Measurements from ENCODE around the gene GABRQ. TPM values are rescaled to one million over a fixed set of nuclear protein-coding genes. Genes with fewer than 3 reads are reported as not detected.

The GABRQ gene
- polyA plus RNA-seq, result under 1 TPM in 1 of 3 donors, not detected in 2; 0.01 TPM

GRCh38 chrX:152637649-152638442, at the start of gene GABRQ:
GABRQ (plus strand) TSS chrX:152637895; CDS start chrX:152638203, 308 bp downstream.
- H3K27ac ChIP-seq (ENCODE audit: low read depth, low read length), result no peak within 1 kb of the TSS
- 1 to 35% (median 2%) methylated on average over 31 to 64 of the region's 64 CpGs for WGBS, 3 donors

- H3K27ac ChIP-seq (ENCODE audit: low read depth, low read length), result no peak overlapping the region
These were observed 49.5 kb upstream of the GABRQ start for GRCh38 chrX:152588206-152588605.

- WGBS, 3 donors, result 32 to 47% (median 43%) methylated on average over 5 of the region's 5 CpGs
- H3K27ac ChIP-seq (ENCODE audit: low read depth, low read length), result no peak overlapping the region
These were observed 36.7 kb upstream of the GABRQ start for GRCh38 chrX:152600853-152601633.

- H3K27ac ChIP-seq (ENCODE audit: low read depth, low read length), result no peak overlapping the region
- 36 to 62% (median 39%) methylated on average over 6 of the region's 6 CpGs for whole genome bisulfite sequencing, 3 donors
These were observed 35.7 kb upstream of the GABRQ start for GRCh38 chrX:152601848-152602616.

GRCh38 chrX:152614791-152615190, 22.9 kb upstream of the GABRQ start:
- H3K27ac ChIP-seq (ENCODE audit: low read depth, low read length), result no peak overlapping the region
- WGBS, 3 donors, result 57 to 86% (median 79%) methylated on average over 1 of the region's 1 CpG

- no peak overlapping the region for H3K27ac ChIP-seq (ENCODE audit: low read depth, low read length)
- WGBS, 3 donors, result 54 to 60% (median 58%) methylated on average over 2 of the region's 2 CpGs
These were observed 17.8 kb upstream of the GABRQ start for GRCh38 chrX:152619897-152620296.

- H3K27ac ChIP-seq (ENCODE audit: low read depth, low read length), result no peak overlapping the region
- 43 to 51% (median 46%) methylated on average over 7 of the region's 7 CpGs for WGBS, 3 donors
These were observed 5.1 kb upstream of the GABRQ start for GRCh38 chrX:152632445-152633097.

- no peak overlapping the region for H3K27ac ChIP-seq (ENCODE audit: low read depth, low read length)
- 1 to 10% (median 9%) methylated on average over 7 of the region's 7 CpGs for WGBS, 3 donors
These were observed 1.8 kb upstream of the GABRQ start for GRCh38 chrX:152635941-152636340.

GRCh38 chrX:152638443-152638904, 779 bp downstream of the GABRQ start:
- 0 to 27% (median 4%) methylated on average over 18 to 23 of the region's 23 CpGs for WGBS, 3 donors
- no peak overlapping the region for H3K27ac ChIP-seq (ENCODE audit: low read depth, low read length)

GRCh38 chrX:152639426-152639825, 1.7 kb downstream of the GABRQ start:
- 71 to 82% (median 79%) methylated on average over 7 of the region's 7 CpGs for WGBS, 3 donors
- H3K27ac ChIP-seq (ENCODE audit: low read depth, low read length), result no peak overlapping the region

- WGBS, 3 donors, result 76 to 85% (median 81%) methylated on average over 17 to 18 of the region's 18 CpGs
- no peak overlapping the region for H3K27ac ChIP-seq (ENCODE audit: low read depth, low read length)
These were observed 2.5 kb downstream of the GABRQ start for GRCh38 chrX:152640034-152640818.

- 60 to 76% (median 63%) methylated on average over 10 of the region's 10 CpGs for WGBS, 3 donors
- no peak overlapping the region for H3K27ac ChIP-seq (ENCODE audit: low read depth, low read length)
These were observed 3.7 kb downstream of the GABRQ start for GRCh38 chrX:152641256-152641875.

- H3K27ac ChIP-seq (ENCODE audit: low read depth, low read length), result no peak overlapping the region
- WGBS, 3 donors, result 52 to 85% (median 55%) methylated on average over 5 to 6 of the region's 6 CpGs
These were observed 4.3 kb downstream of the GABRQ start for GRCh38 chrX:152641996-152642395.

- 77 to 78% (median 78%) methylated on average over 11 of the region's 11 CpGs for WGBS, 3 donors
- no peak overlapping the region for H3K27ac ChIP-seq (ENCODE audit: low read depth, low read length)
These were observed 5.4 kb downstream of the GABRQ start for GRCh38 chrX:152642931-152643564.

GRCh38 chrX:152646961-152647360, 9.3 kb downstream of the GABRQ start:
- no peak overlapping the region for H3K27ac ChIP-seq (ENCODE audit: low read depth, low read length)
- 76 to 86% (median 81%) methylated on average over 12 of the region's 12 CpGs for WGBS, 3 donors

- H3K27ac ChIP-seq (ENCODE audit: low read depth, low read length), result no peak overlapping the region
- WGBS, 3 donors, result 75 to 87% (median 75%) methylated on average over 5 of the region's 5 CpGs
These were observed 10.3 kb downstream of the GABRQ start for GRCh38 chrX:152647978-152648377.

GRCh38 chrX:152652060-152652459, 14.4 kb downstream of the GABRQ start:
- no peak overlapping the region for H3K27ac ChIP-seq (ENCODE audit: low read depth, low read length)
- 87 to 95% (median 91%) methylated on average over 6 of the region's 6 CpGs for WGBS, 3 donors
